NB4 (cell line): Measurements from ENCODE around the gene ASAP2.

Experiments used
- DNase-seq: peaks from one replicate; pipeline ENCODE4 v3.0.0; 2010; ENCODE audit warnings: low read depth
- H3K4me3 ChIP-seq: one replicate; pipeline ENCODE4 v1.5.1; 2011; ENCODE audit warnings: mild to moderate bottlenecking, low read depth, low read length, moderate library complexity
- CTCF ChIP-seq: IDR thresholded peaks from one replicate; pipeline ENCODE4 v1.5.1; 2012; ENCODE audit warnings: low read depth, low read length
- MAX ChIP-seq: IDR thresholded peaks from 2 replicates; pipeline ENCODE4 v1.6.1; 2011; ENCODE audit warnings: low read depth, low read length
- MYC ChIP-seq: IDR thresholded peaks from 2 replicates; pipeline ENCODE4 v1.6.1; 2011; ENCODE audit warnings: low read depth, low read length
- POLR2A ChIP-seq: IDR thresholded peaks from 2 replicates; pipeline ENCODE4 v1.6.1; 2011; ENCODE audit warnings: mild to moderate bottlenecking; ENCODE audit not compliant: insufficient read length; ENCODE audit errors: extremely low read depth

ASAP2 gene

GRCh38 chr2:9206991-9207640 is 504 bp downstream of the ASAP2 start:
- peak; percentile 64 for DNase-seq
- H3K4me3 ChIP-seq: peak overlapping the region; percentile 62
- no peak for TF ChIP-seq MAX
- no peak for TF ChIP-seq MYC

GRCh38 chr2:9207641-9208311 is 1.2 kb downstream of the ASAP2 start:
- H3K4me3 ChIP-seq: peak overlapping the region; percentile 53
- peak; percentile 52 for DNase-seq
- no peak for TF ChIP-seq MAX
- TF ChIP-seq CTCF: no peak
- TF ChIP-seq MYC: no peak
- TF ChIP-seq POLR2A: no peak

GRCh38 chr2:9208875-9209274 is 2.3 kb downstream of the ASAP2 start:
- no peak for DNase-seq
- no peak overlapping the region for H3K4me3 ChIP-seq
- TF ChIP-seq POLR2A (no peak), MYC (no peak), MAX (no peak), CTCF (no peak)

- DNase-seq: no peak
- TF ChIP-seq MYC (no peak), CTCF (no peak), POLR2A (no peak), MAX (no peak)
- H3K4me3 ChIP-seq: no peak overlapping the region
Measured at GRCh38 chr2:9210030-9210429, 3.4 kb downstream of the ASAP2 start.

- no peak for TF ChIP-seq POLR2A
- TF ChIP-seq MYC: no peak
- TF ChIP-seq CTCF: no peak
- no peak for TF ChIP-seq MAX
- no peak overlapping the region for H3K4me3 ChIP-seq
- no peak for DNase-seq
Measured at GRCh38 chr2:9211496-9211895, 4.9 kb downstream of the ASAP2 start.

GRCh38 chr2:9212010-9212635 is 5.5 kb downstream of the ASAP2 start:
- H3K4me3 ChIP-seq: no peak overlapping the region
- no peak for DNase-seq
- no peak for TF ChIP-seq CTCF
- no peak for TF ChIP-seq MAX
- TF ChIP-seq POLR2A: no peak
- TF ChIP-seq MYC: no peak
